ENCODE data around the gene TSHZ3. TPM values are rescaled to one million over a fixed set of nuclear protein-coding genes. Genes with fewer than 3 reads are reported as not detected.

Gene TSHZ3
- total and polyA plus RNA-seq, 4 donors, result 1.9 to 12.9 (median 7.0) TPM

- no peak for TF ChIP-seq CTCF (IDR thresholded peaks at IDR 0.05; ENCODE audit: control extremely low read depth, extremely low read depth)
- peaks cover 0 to 2% (median 0%) of the 10 kb centered on the region in 4 donors for H3K9me3 ChIP-seq (ENCODE audit: control insufficient read depth in 4 of 4, insufficient read depth in 3 of 4, low read length in 3 of 4)
- H3K27me3 ChIP-seq (ENCODE audit: control insufficient read depth in 3 of 3, insufficient read depth in 3 of 3, low read length in 2 of 3), result no peaks in the 10 kb centered on the region
- WGBS, 2 donors, result 77 to 84% methylated on average over 4 of the region's 4 CpGs
- no peak overlapping the region for H3K4me3 ChIP-seq
- no peak overlapping the region for H3K9ac ChIP-seq (ENCODE audit: insufficient read depth in 1 of 2, low read length in 2 of 2)
- H3K4me1 ChIP-seq (ENCODE audit: control insufficient read depth in 5 of 5, insufficient read depth in 5 of 5, low read length in 5 of 5), result no peaks in the 10 kb centered on the region
- H3K36me3 ChIP-seq (ENCODE audit: control insufficient read depth in 4 of 4, insufficient read depth in 4 of 4, low read length in 4 of 4), result no peaks in the 10 kb centered on the region
- no peak for ATAC-seq (ENCODE audit: insufficient read depth, low FRiP score)
- H3K27ac ChIP-seq (ENCODE audit: low read depth in 1 of 2, low read length in 1 of 2), result no peak overlapping the region
- no peak for DNase-seq
These were observed 113.4 kb downstream of the TSHZ3 start for GRCh38 chr19:31235806-31236205.

GRCh38 chr19:31233295-31233800 lies 115.9 kb downstream of the TSHZ3 start:
- no peak overlapping the region for H3K27ac ChIP-seq (ENCODE audit: low read depth in 1 of 2, low read length in 1 of 2)
- 80 to 83% methylated on average over 4 of the region's 4 CpGs for WGBS, 2 donors
- peaks cover 0 to 2% (median 0%) of the 10 kb centered on the region in 4 donors for H3K9me3 ChIP-seq (ENCODE audit: control insufficient read depth in 4 of 4, insufficient read depth in 3 of 4, low read length in 3 of 4)
- no peak overlapping the region for H3K9ac ChIP-seq (ENCODE audit: insufficient read depth in 1 of 2, low read length in 2 of 2)
- TF ChIP-seq CTCF (IDR thresholded peaks at IDR 0.05; ENCODE audit: control extremely low read depth, extremely low read depth), result no peak
- ATAC-seq (ENCODE audit: insufficient read depth, low FRiP score) (no peak), DNase-seq (no peak)
- no peaks in the 10 kb centered on the region for H3K4me1 ChIP-seq (ENCODE audit: control insufficient read depth in 5 of 5, insufficient read depth in 5 of 5, low read length in 5 of 5)
- no peak overlapping the region for H3K4me3 ChIP-seq
- H3K36me3 ChIP-seq (ENCODE audit: control insufficient read depth in 4 of 4, insufficient read depth in 4 of 4, low read length in 4 of 4), result no peaks in the 10 kb centered on the region
- no peaks in the 10 kb centered on the region for H3K27me3 ChIP-seq (ENCODE audit: control insufficient read depth in 3 of 3, insufficient read depth in 3 of 3, low read length in 2 of 3)

- ATAC-seq (ENCODE audit: insufficient read depth, low FRiP score), result no peak
- WGBS, 2 donors, result 74 to 85% methylated on average over 3 of the region's 3 CpGs
- peaks cover 0 to 2% (median 0%) of the 10 kb centered on the region in 4 donors for H3K9me3 ChIP-seq (ENCODE audit: control insufficient read depth in 4 of 4, insufficient read depth in 3 of 4, low read length in 3 of 4)
- H3K36me3 ChIP-seq (ENCODE audit: control insufficient read depth in 4 of 4, insufficient read depth in 4 of 4, low read length in 4 of 4), result no peaks in the 10 kb centered on the region
- no peaks in the 10 kb centered on the region for H3K4me1 ChIP-seq (ENCODE audit: control insufficient read depth in 5 of 5, insufficient read depth in 5 of 5, low read length in 5 of 5)
- H3K9ac ChIP-seq (ENCODE audit: insufficient read depth in 1 of 2, low read length in 2 of 2), result no peak overlapping the region
- TF ChIP-seq CTCF (IDR thresholded peaks at IDR 0.05; ENCODE audit: control extremely low read depth, extremely low read depth), result no peak
- H3K27ac ChIP-seq (ENCODE audit: low read depth in 1 of 2, low read length in 1 of 2), result no peak overlapping the region
- no peak overlapping the region for H3K4me3 ChIP-seq
- H3K27me3 ChIP-seq (ENCODE audit: control insufficient read depth in 3 of 3, insufficient read depth in 3 of 3, low read length in 2 of 3), result no peaks in the 10 kb centered on the region
- DNase-seq, result no peak
These were observed 116.4 kb downstream of the TSHZ3 start for GRCh38 chr19:31232871-31233270.

GRCh38 chr19:31232180-31232579 lies 117.1 kb downstream of the TSHZ3 start:
- no peak overlapping the region for H3K27ac ChIP-seq (ENCODE audit: low read depth in 1 of 2, low read length in 1 of 2)
- H3K9me3 ChIP-seq (ENCODE audit: control insufficient read depth in 4 of 4, insufficient read depth in 3 of 4, low read length in 3 of 4), result peaks cover 0 to 2% (median 0%) of the 10 kb centered on the region in 4 donors
- no peak overlapping the region for H3K9ac ChIP-seq (ENCODE audit: insufficient read depth in 1 of 2, low read length in 2 of 2)
- H3K27me3 ChIP-seq (ENCODE audit: control insufficient read depth in 3 of 3, insufficient read depth in 3 of 3, low read length in 2 of 3), result no peaks in the 10 kb centered on the region
- WGBS, 2 donors, result 72 to 82% methylated on average over 5 of the region's 5 CpGs
- no peak for ATAC-seq (ENCODE audit: insufficient read depth, low FRiP score)
- H3K36me3 ChIP-seq (ENCODE audit: control insufficient read depth in 4 of 4, insufficient read depth in 4 of 4, low read length in 4 of 4), result no peaks in the 10 kb centered on the region
- no peak for TF ChIP-seq CTCF (IDR thresholded peaks at IDR 0.05; ENCODE audit: control extremely low read depth, extremely low read depth)
- no peak overlapping the region for H3K4me3 ChIP-seq
- DNase-seq, result no peak
- H3K4me1 ChIP-seq (ENCODE audit: control insufficient read depth in 5 of 5, insufficient read depth in 5 of 5, low read length in 5 of 5), result no peaks in the 10 kb centered on the region

All from lung (tissue), 12 donors.